IMR-90 (cell line): ENCODE data around the gene C7orf57. TPM values are rescaled to one million over a fixed set of nuclear protein-coding genes. Genes with fewer than 3 reads are reported as not detected.

Source experiments
- ATAC-seq: fragments of 200-7000 bp; cut with Tn5 transposase; 2 replicates; pipeline ENCODE4 v1.9.1; 2020; ENCODE audit warnings: low read depth, mild to moderate bottlenecking, moderate library complexity
- BruUV-seq: library from RNA; stranded (reverse); fragments of 400-500 nt; replicated peaks from 2 replicates; lab custom pipeline; 2021; lab: Mats Ljungman, UMichigan
- CTCF ChIA-PET: fragments of 300-600 bp; formaldehyde crosslinking; extraction: SDS; loops from one replicate; lab custom pipeline; 2021; ENCODE audit warnings: antibody characterized with exemption; lab: Yijun Ruan, JAX
- POLR2A ChIA-PET: fragments of 300-600 bp; sonication (Branson Sonifier 250); formaldehyde crosslinking; loops from one replicate; lab custom pipeline; 2022; ENCODE audit warnings: antibody characterized with exemption; ENCODE audit not compliant: unreplicated experiment; lab: Charles Lee
- DNase-seq: peaks from one replicate; pipeline ENCODE4 v3.0.0; 2013
- H2AFZ ChIP-seq: replicated peaks from 2 replicates; pipeline ENCODE3; 2013; ENCODE audit warnings: low read length, mild to moderate bottlenecking; ENCODE audit not compliant: poor library complexity
- H2AK5ac ChIP-seq: 2 replicates; pipeline ENCODE4 v1.6.1; 2013; ENCODE audit warnings: low read depth, low read length, inconsistent platforms
- H2AK9ac ChIP-seq: replicated peaks from 2 replicates; pipeline ENCODE3; 2013; ENCODE audit warnings: mild to moderate bottlenecking, low read depth, low read length, moderate library complexity; ENCODE audit not compliant: poor library complexity
- H2BK120ac ChIP-seq: 2 replicates; pipeline ENCODE4 v1.6.1; 2013; ENCODE audit warnings: low read depth, low read length, inconsistent platforms
- H2BK15ac ChIP-seq: 3 replicates; pipeline ENCODE4 v1.6.1; 2013; ENCODE audit warnings: low read depth, low read length, inconsistent platforms
- H2BK20ac ChIP-seq: 2 replicates; pipeline ENCODE4 v1.6.1; 2013; ENCODE audit warnings: low read depth, mild to moderate bottlenecking, inconsistent platforms, low read length, moderate library complexity
- H2BK5ac ChIP-seq: 2 replicates; pipeline ENCODE4 v1.6.1; 2013; ENCODE audit warnings: mild to moderate bottlenecking, low read depth, low read length, inconsistent platforms; ENCODE audit not compliant: poor library complexity, severe bottlenecking
- H3K14ac ChIP-seq: replicated peaks from 2 replicates; pipeline ENCODE4 v1.6.1; 2013; ENCODE audit warnings: low read depth, low read length, inconsistent platforms
- H3K18ac ChIP-seq: 2 replicates; pipeline ENCODE4 v1.6.1; 2013; ENCODE audit warnings: low read depth, low read length, control low read depth
- H3K23ac ChIP-seq: 2 replicates; pipeline ENCODE4 v1.6.1; 2013; ENCODE audit warnings: low read depth, low read length, inconsistent platforms
- H3K27ac ChIP-seq: 2 replicates; pipeline ENCODE4 v1.5.1; 2013; ENCODE audit warnings: mild to moderate bottlenecking, control low read depth, low read length; ENCODE audit not compliant: insufficient read depth
- H3K27me3 ChIP-seq: 2 replicates; pipeline ENCODE4 v1.6.1; 2013; ENCODE audit warnings: low read length; ENCODE audit not compliant: control insufficient read depth, insufficient read depth
- H3K36me3 ChIP-seq: 2 replicates; pipeline ENCODE4 v1.6.1; 2013; ENCODE audit warnings: low read length, mixed read lengths; ENCODE audit not compliant: control insufficient read depth, insufficient read depth
- H3K4ac ChIP-seq: 2 replicates; pipeline ENCODE4 v1.6.1; 2013; ENCODE audit warnings: low read depth, low read length, inconsistent platforms
- H3K4me1 ChIP-seq: 2 replicates; pipeline ENCODE4 v1.6.1; 2013; ENCODE audit warnings: low read length, mixed read lengths; ENCODE audit not compliant: control insufficient read depth, insufficient read depth
- H3K4me2 ChIP-seq: 2 replicates; pipeline ENCODE4 v1.6.1; 2013; ENCODE audit warnings: low read depth, mild to moderate bottlenecking, control low read depth, low read length, moderate library complexity
- H3K4me3 ChIP-seq: 2 replicates; pipeline ENCODE4 v1.5.1; 2013; ENCODE audit warnings: low read depth, mild to moderate bottlenecking, control low read depth, low read length, moderate library complexity; ENCODE audit not compliant: insufficient read depth
- H3K56ac ChIP-seq: 2 replicates; pipeline ENCODE4 v1.6.1; 2013; ENCODE audit warnings: low read length, inconsistent platforms; ENCODE audit not compliant: insufficient read depth; ENCODE audit errors: extremely low read depth
- H3K79me1 ChIP-seq, 2 experiments: 2 replicates each; pipeline ENCODE4 v1.6.1; 2013; ENCODE audit warnings: low read length in 2 of 2, inconsistent platforms in 1 of 2, low read depth in 1 of 2
- H3K9ac ChIP-seq: 2 replicates; pipeline ENCODE4 v1.6.1; 2013; ENCODE audit warnings: low read depth, low read length, control low read depth
- H3K9me1 ChIP-seq: 2 replicates; pipeline ENCODE4 v1.6.1; 2013; ENCODE audit warnings: low read length, inconsistent platforms; ENCODE audit not compliant: insufficient read depth
- H3K9me3 ChIP-seq: 2 replicates; pipeline ENCODE4 v1.6.1; 2013; ENCODE audit warnings: low read length; ENCODE audit not compliant: control insufficient read depth, insufficient read depth
- H4K20me1 ChIP-seq: 2 replicates; pipeline ENCODE4 v1.6.1; 2013; ENCODE audit warnings: low read length, inconsistent platforms; ENCODE audit not compliant: insufficient read depth
- H4K5ac ChIP-seq: 2 replicates; pipeline ENCODE4 v1.6.1; 2013; ENCODE audit warnings: mild to moderate bottlenecking, low read depth, low read length, control low read depth
- H4K8ac ChIP-seq, 2 experiments: 2 replicates each; pipeline ENCODE4 v1.6.1; 2013; ENCODE audit warnings: low read depth in 2 of 2, low read length in 2 of 2, control low read depth in 1 of 2, inconsistent platforms in 1 of 2
- H4K91ac ChIP-seq: 2 replicates; pipeline ENCODE4 v1.6.1; 2013; ENCODE audit warnings: low read depth, low read length, inconsistent platforms; ENCODE audit not compliant: insufficient read depth
- BHLHE40 ChIP-seq: fragments of 150-350 bp; IDR thresholded peaks from 2 replicates; pipeline ENCODE4 v1.6.1; 2016; ENCODE audit warnings: mild to moderate bottlenecking, low read depth, low read length
- CEBPB ChIP-seq: IDR thresholded peaks from 2 replicates; pipeline ENCODE4 v1.6.1; 2012; ENCODE audit warnings: low read depth, low read length, improper control_type of control experiment
- CHD1 ChIP-seq: IDR thresholded peaks from 2 replicates; pipeline ENCODE4 v1.6.1; 2012; ENCODE audit warnings: low read depth, low read length, improper control_type of control experiment
- CTCF ChIP-seq: conservative IDR thresholded peaks from 2 replicates; pipeline ENCODE4 v1.5.1; 2012; ENCODE audit warnings: mild to moderate bottlenecking, low read depth, low read length, improper control_type of control experiment
- ELK1 ChIP-seq: fragments of 150-350 bp; IDR thresholded peaks from 2 replicates; pipeline ENCODE4 v1.6.1; 2016; ENCODE audit warnings: low read depth, mild to moderate bottlenecking, low read length, moderate library complexity, borderline replicate concordance
- FOS ChIP-seq: fragments of 150-350 bp; IDR thresholded peaks from 2 replicates; pipeline ENCODE4 v1.6.1; 2016; ENCODE audit warnings: low read depth, low read length
- MAFK ChIP-seq: IDR thresholded peaks from 2 replicates; pipeline ENCODE4 v1.6.1; 2012; ENCODE audit warnings: low read depth, low read length, improper control_type of control experiment
- MAZ ChIP-seq: IDR thresholded peaks from 2 replicates; pipeline ENCODE4 v1.6.1; 2012; ENCODE audit warnings: low read depth, mild to moderate bottlenecking, low read length, improper control_type of control experiment, moderate library complexity, borderline replicate concordance
- POLR2A ChIP-seq: IDR thresholded peaks from 2 replicates; pipeline ENCODE4 v1.6.1; 2012; ENCODE audit warnings: mild to moderate bottlenecking, low read depth, low read length
- RAD21 ChIP-seq: IDR thresholded peaks from 2 replicates; pipeline ENCODE4 v1.6.1; 2012; ENCODE audit warnings: low read length, improper control_type of control experiment
- RCOR1 ChIP-seq: IDR thresholded peaks from 2 replicates; pipeline ENCODE4 v1.6.1; 2012; ENCODE audit warnings: mild to moderate bottlenecking, low read length, improper control_type of control experiment; ENCODE audit not compliant: insufficient replicate concordance
- RFX5 ChIP-seq: IDR thresholded peaks from 2 replicates; pipeline ENCODE4 v1.8.0; 2012; ENCODE audit warnings: low read depth, mild to moderate bottlenecking, low read length, moderate library complexity
- USF2 ChIP-seq: fragments of 150-350 bp; IDR thresholded peaks from 2 replicates; pipeline ENCODE4 v1.6.1; 2017; ENCODE audit warnings: mild to moderate bottlenecking, antibody characterized with exemption, low read length, low read depth
- WGBS, 2 experiments: methylation state at CpG; one replicate each; pipeline versions ENCODE4 v1.1.5 to v1.1.7; 2013; ENCODE audit warnings: missing lambda C conversion rate in 2 of 2; ENCODE audit not compliant: insufficient read length in 1 of 2; ENCODE audit errors: extremely low coverage in 2 of 2; 5-methylcytosine and 5-hydroxymethylcytosine counted together
- dilution Hi-C: fragments of 300-500 bp; cut with HindIII; formaldehyde crosslinking; loops from one replicate; pipeline ENCODE4 v1.14.3; 2018; ENCODE audit warnings: low sequenced_read_pairs; ENCODE audit not compliant: unreplicated experiment
- in situ Hi-C: fragments of 300-500 bp; cut with MboI; formaldehyde crosslinking; loops from 3 replicates; pipeline ENCODE4 v1.14.3; 2019; ENCODE audit warnings: low sequenced_read_pairs, inconsistent platforms, mixed read lengths
- intact Hi-C: fragments of 100-400 bp; cut with micrococcal nuclease; formaldehyde crosslinking; loops from 2 replicates; pipeline ENCODE4 v1.10.0; 2022
- polyA plus RNA-seq, 3 experiments: library from polyadenylated mRNA; depleted of rRNA; stranded (reverse); fragments of >200 nt; gene quantifications; 2 replicates each; pipeline ENCODE4 v1.2.3, GENCODE V29; 2012; ENCODE audit warnings: low replicate concordance in 1 of 3
- total RNA-seq: library from RNA; depleted of rRNA; stranded (reverse); fragments of >200 nt; gene quantifications from 2 replicates; pipeline ENCODE4 v1.2.3, GENCODE V29; 2012

Gene C7orf57
- total and polyA plus RNA-seq, 2 of the 4 experiments (the other 2 are of a cell fraction), result not detected

GRCh38 chr7:48084727-48085432 is 49.5 kb downstream of the C7orf57 start:
- H2AK5ac ChIP-seq, result peak overlapping the region; percentile 48
- dilution Hi-C loops, result no loop called here
- H3K36me3 ChIP-seq, result no peaks in the 10 kb centered on the region
- H3K9ac ChIP-seq, result no peak overlapping the region
- H2AFZ ChIP-seq, result no peak overlapping the region
- H3K4me1 ChIP-seq, result peaks cover 24% of the 10 kb centered on the region
- H3K9me3 ChIP-seq, result no peaks in the 10 kb centered on the region
- ATAC-seq (peak; percentile 56), DNase-seq (peak; percentile 99)
- H3K9me1 ChIP-seq, result peaks cover 24% of the 10 kb centered on the region
- 0 out of 2 replicates have a peak overlapping the region, but pooled peaks have one; percentile 7 for H3K18ac ChIP-seq
- peak overlapping the region; percentile 36 for H2BK5ac ChIP-seq
- no peak overlapping the region for H2AK9ac ChIP-seq
- H4K5ac ChIP-seq, result no peak overlapping the region
- intact Hi-C loops, result loop anchor here (5.0 kb wide), 1 partner anchor 93 kb away; no protein-coding TSS in a partner anchor
- H3K56ac ChIP-seq, result peak overlapping the region; percentile 48; the same call in 1 of the 2 replicates
- H2BK15ac ChIP-seq, result peak overlapping the region; percentile 67; the same call in 2 of the 3 replicates
- in situ Hi-C loops, result no loop called here
- H2BK120ac ChIP-seq, result peak overlapping the region; percentile 43
- H3K27me3 ChIP-seq, result no peaks in the 10 kb centered on the region
- POLR2A ChIA-PET, result interaction anchor here (0.6 kb wide), 1 partner anchor 115 kb away, joined by 10 read pairs; no protein-coding TSS in a partner anchor
- H3K79me1 ChIP-seq, result peaks cover 2 to 12% of the 10 kb centered on the region in 2 experiments; a peak in 3 of 4 replicates
- H4K20me1 ChIP-seq, result 0 out of 2 replicates have a peak, but pooled peaks cover 3% of the 10 kb centered on the region
- peak overlapping the region; percentile 61 for H4K91ac ChIP-seq
- H4K8ac ChIP-seq, result peak overlapping the region; percentile 14 to 24; a peak in 1 of 4 replicates
- H3K4ac ChIP-seq, result peak overlapping the region; percentile 86
- H3K4me2 ChIP-seq, result peak overlapping the region; percentile 31; the same call in 1 of the 2 replicates
- H3K27ac ChIP-seq, result peak overlapping the region; percentile 35
- CTCF ChIA-PET, result interaction anchor here (1.0 kb wide), 1 partner anchor 93 kb away, joined by 3 read pairs; no protein-coding TSS in a partner anchor
- peak overlapping the region; percentile 84 for H2BK20ac ChIP-seq
- no TSS peak for BruUV-seq
- H3K14ac ChIP-seq, result no peak overlapping the region
- 63% methylated on average over 4 of the region's 9 CpGs; no CpG with 5 or more reads in 1 of the 2 experiments for WGBS, 2 experiments
- H3K4me3 ChIP-seq, result no peak overlapping the region
- peak overlapping the region; percentile 29; the same call in 1 of the 2 replicates for H3K23ac ChIP-seq
- TF ChIP-seq CEBPB, result peak; percentile 40
- no peak for TF ChIP-seq ELK1
- TF ChIP-seq FOS, result peak; percentile 99
- peak; percentile 1; the same call in 1 of the 2 replicates for TF ChIP-seq MAFK
- peak; percentile 56 for TF ChIP-seq POLR2A
- TF ChIP-seq RFX5, result no peak
- TF ChIP-seq USF2, result peak; percentile 25; the same call in 1 of the 2 replicates
- peak; percentile 75 for TF ChIP-seq BHLHE40
- TF ChIP-seq MAZ, result peak; percentile 62; the same call in 1 of the 2 replicates
- no peak for TF ChIP-seq CTCF
- no peak for TF ChIP-seq RAD21
- TF ChIP-seq RCOR1, result peak; percentile 28
- peak; percentile 85; the same call in 1 of the 2 replicates for TF ChIP-seq CHD1
